H9 (cell line): ENCODE measurements around the gene CHDH. TPM values are rescaled to one million over a fixed set of nuclear protein-coding genes. Genes with fewer than 3 reads are reported as not detected.

Source experiments
- DNase-seq: peaks from one replicate; pipeline ENCODE4 v3.0.0-alpha.2; 2017
- H2AFZ ChIP-seq: one replicate; pipeline ENCODE4 v1.6.1; 2013; ENCODE audit warnings: mild to moderate bottlenecking, low read length, control low read depth, moderate library complexity
- H2AK5ac ChIP-seq: 2 replicates; pipeline ENCODE4 v1.6.1; 2013; ENCODE audit warnings: low read length, control low read depth, mixed read lengths; ENCODE audit not compliant: insufficient read length
- H2BK120ac ChIP-seq: one replicate; pipeline ENCODE4 v1.6.1; 2013; ENCODE audit warnings: low read depth, mild to moderate bottlenecking, low read length, control low read depth, inconsistent platforms; ENCODE audit not compliant: poor library complexity, severe bottlenecking
- H2BK12ac ChIP-seq: 2 replicates; pipeline ENCODE4 v1.6.1; 2013; ENCODE audit warnings: low read length, control low read depth, mixed read lengths, low read depth; ENCODE audit not compliant: insufficient read length
- H2BK15ac ChIP-seq: 2 replicates; pipeline ENCODE4 v1.6.1; 2013; ENCODE audit warnings: low read depth, low read length, control low read depth
- H2BK20ac ChIP-seq: one replicate; pipeline ENCODE4 v1.6.1; 2013; ENCODE audit warnings: low read depth, mild to moderate bottlenecking, low read length, control low read depth, inconsistent platforms; ENCODE audit not compliant: poor library complexity, severe bottlenecking
- H2BK5ac ChIP-seq: 2 replicates; pipeline ENCODE4 v1.6.1; 2013; ENCODE audit warnings: low read length, control low read depth, mixed read lengths; ENCODE audit not compliant: insufficient read length
- H3K14ac ChIP-seq: 2 replicates; pipeline ENCODE4 v1.6.1; 2013; ENCODE audit warnings: low read length, control low read depth; ENCODE audit not compliant: insufficient read depth
- H3K18ac ChIP-seq: 2 replicates; pipeline ENCODE4 v1.6.1; 2013; ENCODE audit warnings: low read depth, mild to moderate bottlenecking, mixed read lengths, low read length, control low read depth; ENCODE audit not compliant: insufficient read length
- H3K23ac ChIP-seq: 2 replicates; pipeline ENCODE4 v1.6.1; 2013; ENCODE audit warnings: low read length, control low read depth, mixed read lengths, low read depth; ENCODE audit not compliant: insufficient read length
- H3K23me2 ChIP-seq: 2 replicates; pipeline ENCODE4 v1.6.1; 2013; ENCODE audit warnings: low read depth, mild to moderate bottlenecking, mixed read lengths, low read length, control low read depth; ENCODE audit not compliant: insufficient read length, poor library complexity, severe bottlenecking
- H3K27ac ChIP-seq: 2 replicates; pipeline ENCODE4 v1.5.1; 2013; ENCODE audit warnings: low read length, control low read depth, mixed read lengths, low read depth; ENCODE audit not compliant: insufficient read length
- H3K27me3 ChIP-seq: 2 replicates; pipeline ENCODE4 v1.6.1; 2013; ENCODE audit warnings: low read length, control low read depth, inconsistent platforms; ENCODE audit not compliant: insufficient read depth
- H3K4ac ChIP-seq: 2 replicates; pipeline ENCODE4 v1.6.1; 2013; ENCODE audit warnings: low read depth, mild to moderate bottlenecking, control low read depth, inconsistent platforms, low read length, moderate library complexity
- H3K4me1 ChIP-seq: 2 replicates; pipeline ENCODE4 v1.6.1; 2013; ENCODE audit warnings: low read length, control low read depth, inconsistent platforms; ENCODE audit not compliant: insufficient read depth
- H3K4me2 ChIP-seq: 2 replicates; pipeline ENCODE4 v1.6.1; 2013; ENCODE audit warnings: low read length, control low read depth, mixed read lengths; ENCODE audit not compliant: insufficient read length, insufficient read depth
- H3K56ac ChIP-seq: 2 replicates; pipeline ENCODE4 v1.6.1; 2013; ENCODE audit warnings: low read depth, mild to moderate bottlenecking, mixed read lengths, low read length, control low read depth; ENCODE audit not compliant: insufficient read length
- H3K79me1 ChIP-seq: 2 replicates; pipeline ENCODE4 v1.6.1; 2013; ENCODE audit warnings: low read depth, mild to moderate bottlenecking, moderate library complexity, low read length, control low read depth, inconsistent platforms; ENCODE audit not compliant: insufficient read depth, poor library complexity, severe bottlenecking
- H3K79me2 ChIP-seq: 2 replicates; pipeline ENCODE4 v1.6.1; 2013; ENCODE audit warnings: low read length, control low read depth, inconsistent platforms; ENCODE audit not compliant: insufficient read depth
- H3K9ac ChIP-seq: 2 replicates; pipeline ENCODE4 v1.6.1; 2013; ENCODE audit warnings: low read length, control low read depth, mixed read lengths; ENCODE audit not compliant: insufficient read length; ENCODE audit errors: extremely low read depth
- H3K9me3 ChIP-seq: one replicate; pipeline ENCODE4 v1.6.1; 2013; ENCODE audit warnings: low read depth, low read length, inconsistent platforms; ENCODE audit not compliant: control insufficient read depth
- H3T11ph ChIP-seq: one replicate; pipeline ENCODE4 v1.6.1; 2013; ENCODE audit warnings: mild to moderate bottlenecking, low read length, control low read depth, inconsistent platforms
- H4K20me1 ChIP-seq: one replicate; pipeline ENCODE4 v1.6.1; 2013; ENCODE audit not compliant: control insufficient read depth, insufficient read length, insufficient read depth
- H4K5ac ChIP-seq: 2 replicates; pipeline ENCODE4 v1.6.1; 2013; ENCODE audit warnings: low read depth, mild to moderate bottlenecking, mixed read lengths, low read length, control low read depth; ENCODE audit not compliant: insufficient read length
- H4K8ac ChIP-seq: replicated peaks from 2 replicates; pipeline ENCODE4 v1.6.1; 2013; ENCODE audit warnings: low read length, control low read depth, mixed read lengths, low read depth; ENCODE audit not compliant: insufficient read length
- H4K91ac ChIP-seq: 2 replicates; pipeline ENCODE4 v1.6.1; 2013; ENCODE audit warnings: low read depth, mild to moderate bottlenecking, moderate library complexity, mixed read lengths, low read length, control low read depth; ENCODE audit not compliant: insufficient read length
- H3K27ac Mint-ChIP-seq, 3 experiments: 2 replicates in 2 of 3; 3 replicates in 1 of 3; pipeline ENCODE4 v1.8.0; 2020 to 2021; ENCODE audit warnings: mixed read lengths in 3 of 3, mild to moderate bottlenecking in 1 of 3, moderate library complexity in 1 of 3
- H3K27me3 Mint-ChIP-seq: 2 replicates; pipeline ENCODE4 v1.8.0; 2021; ENCODE audit warnings: low read depth, mild to moderate bottlenecking, moderate library complexity, mixed read lengths
- H3K36me3 Mint-ChIP-seq, 3 experiments: 2 replicates in 2 of 3; 3 replicates in 1 of 3; pipeline ENCODE4 v1.8.0; 2020 to 2021; ENCODE audit warnings: low read depth in 3 of 3, mixed read lengths in 3 of 3; ENCODE audit not compliant: insufficient read depth in 1 of 3
- H3K4me1 Mint-ChIP-seq, 2 experiments: 2 replicates each; pipeline ENCODE4 v1.8.0; 2020; ENCODE audit warnings: mixed read lengths in 2 of 2
- H3K4me3 Mint-ChIP-seq, 2 experiments: 2 replicates in 1 of 2; 3 replicates in 1 of 2; pipeline ENCODE4 v1.8.0; 2020 to 2021; ENCODE audit warnings: mild to moderate bottlenecking in 2 of 2, mixed read lengths in 2 of 2, moderate library complexity in 1 of 2
- H3K9me3 Mint-ChIP-seq, 2 experiments: 2 replicates in 1 of 2; 3 replicates in 1 of 2; pipeline ENCODE4 v1.8.0; 2020; ENCODE audit warnings: mild to moderate bottlenecking in 2 of 2, mixed read lengths in 2 of 2, moderate library complexity in 1 of 2
- CTCF ChIP-seq: fragments of 200-600 bp; sonication (generic); conservative IDR thresholded peaks from 3 replicates; pipeline ENCODE4 v1.8.0; 2021; ENCODE audit warnings: antibody characterized with exemption, mild to moderate bottlenecking
- WGBS: extraction: QIAGEN DNeasy Blood & Tissue Kit; methylation state at CpG from one replicate; pipeline ENCODE4 v1.1.7; 2013; ENCODE audit warnings: missing lambda C conversion rate, low lambda C conversion rate, mixed read lengths; ENCODE audit not compliant: insufficient read length; ENCODE audit errors: extremely low coverage; 5-methylcytosine and 5-hydroxymethylcytosine counted together
- total RNA-seq: library from RNA; stranded (reverse); gene quantifications from 2 replicates; pipeline ENCODE4 v1.2.1, GENCODE V29; 2021

Gene CHDH
- total RNA-seq, 1 experiment from 2014 or later: 11.0 TPM

DNA sequence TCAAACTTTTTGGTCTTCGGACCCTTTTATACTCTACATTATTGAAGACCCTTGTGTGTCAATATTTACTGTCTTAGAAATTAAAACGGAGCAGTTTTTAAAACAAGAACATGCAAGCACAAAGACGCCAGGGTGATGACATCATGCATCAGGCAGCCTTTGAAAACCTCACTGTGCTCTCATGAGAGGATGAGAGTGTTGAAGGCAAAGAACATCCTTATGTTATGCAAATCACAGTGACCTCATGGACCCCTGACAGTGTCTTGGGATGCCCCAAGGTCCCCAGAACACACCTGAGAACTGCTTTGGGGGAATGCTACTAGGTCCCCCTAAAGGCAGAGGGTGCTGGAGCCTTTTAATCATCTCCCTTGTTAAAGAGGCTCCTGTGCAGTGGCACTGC is 51.6 kb downstream of the CHDH start:
- no peaks in the 10 kb centered on the region for H3K9me3 ChIP-seq
- no peak overlapping the region for H2AFZ ChIP-seq
- H3K4ac ChIP-seq: no peak overlapping the region
- H2AK5ac ChIP-seq: no peak overlapping the region
- no peak overlapping the region for H3T11ph ChIP-seq
- H3K27ac ChIP-seq: no peak overlapping the region
- H3K4me1 ChIP-seq: no peaks in the 10 kb centered on the region
- no peak overlapping the region for H4K91ac ChIP-seq
- no peaks in the 10 kb centered on the region for H4K20me1 ChIP-seq
- H3K79me1 ChIP-seq: no peaks in the 10 kb centered on the region
- H2BK15ac ChIP-seq: no peak overlapping the region
- H3K4me3 Mint-ChIP-seq: no peak overlapping the region
- no peak overlapping the region for H4K5ac ChIP-seq
- no peak for DNase-seq
- H3K27ac Mint-ChIP-seq: peak overlapping the region; percentile 1 to 76 (median 37); a peak in 1 of 7 replicates
- no peaks in the 10 kb centered on the region for H3K27me3 ChIP-seq
- no peak overlapping the region for H4K8ac ChIP-seq
- no peak overlapping the region for H2BK5ac ChIP-seq
- TF ChIP-seq CTCF: no peak
- H3K18ac ChIP-seq: no peak overlapping the region
- H3K23ac ChIP-seq: no peak overlapping the region
- H2BK12ac ChIP-seq: no peak overlapping the region
- no peak overlapping the region for H2BK120ac ChIP-seq
- no peaks in the 10 kb centered on the region for H3K23me2 ChIP-seq
- H3K9ac ChIP-seq: no peak overlapping the region
- no peaks in the 10 kb centered on the region; the same call in 1 of the 2 replicates for H3K27me3 Mint-ChIP-seq
- no peaks in the 10 kb centered on the region for H3K79me2 ChIP-seq
- no peak overlapping the region for H2BK20ac ChIP-seq
- no peak overlapping the region for H3K56ac ChIP-seq
- H3K36me3 Mint-ChIP-seq: no peaks in the 10 kb centered on the region
- no peak overlapping the region for H3K14ac ChIP-seq
- H3K4me1 Mint-ChIP-seq: peaks cover 12 to 14% of the 10 kb centered on the region in 2 experiments
- no peak overlapping the region for H3K4me2 ChIP-seq
- no CpG with 5 or more reads among the region's 3 CpGs for WGBS
- H3K9me3 Mint-ChIP-seq: no peaks in the 10 kb centered on the region
